Tongue (tissue), 3 donors: ENCODE measurements around the gene CNOT6. TPM values are rescaled to one million over a fixed set of nuclear protein-coding genes. Genes with fewer than 3 reads are reported as not detected.

Experiments
- DNase-seq: peaks from one replicate; pipeline ENCODE4 v3.0.0-alpha.2; 2015
- small RNA-seq: library from RNA; depleted of rRNA; stranded (forward); fragments of <200 nt; gene quantifications from one replicate; pipeline ENCODE3, GENCODE V24; 2014; ENCODE audit warnings: low replicate concordance
- total RNA-seq: library from RNA; depleted of rRNA; stranded (reverse); fragments of >200 nt; gene quantifications from one replicate; pipeline ENCODE4 v1.2.3, GENCODE V29; 2014

The CNOT6 gene
- total RNA-seq, 1 donor from 2014 or later: 24.2 TPM

- DNase-seq: no peak
Measured at GRCh38 chr5:180622910-180623309, 128.7 kb downstream of the CNOT6 start.

GRCh38 chr5:180623411-180623834, 129.2 kb downstream of the CNOT6 start:
- DNase-seq: no peak

- no peak for DNase-seq
Measured at GRCh38 chr5:180623844-180624243, 129.7 kb downstream of the CNOT6 start.

GRCh38 chr5:180624587-180624986, 130.4 kb downstream of the CNOT6 start:
- no peak for DNase-seq

GRCh38 chr5:180625125-180625790, 131.1 kb downstream of the CNOT6 start:
- DNase-seq: no peak

GRCh38 chr5:180625791-180626660, 131.8 kb downstream of the CNOT6 start:
- DNase-seq: no peak

GRCh38 chr5:180626661-180627385, 132.6 kb downstream of the CNOT6 start:
- no peak for DNase-seq

GRCh38 chr5:180627386-180628120, 133.4 kb downstream of the CNOT6 start:
- DNase-seq: peak; percentile 30

Small RNA genes lying within 50 kb of the gene (small RNA-seq; reads per million reads assigned to genes)
- gene RNU6-525P: not detected

Other genes starting within 250 kb of the CNOT6 start
- gene MAPK9, start 202.3 kb upstream of the CNOT6 start, total RNA-seq: 32.5 TPM
- gene GFPT2, start 141.0 kb upstream of the CNOT6 start, total RNA-seq: 13.6 TPM
- 16.5 TPM for gene SCGB3A1, start 97.1 kb downstream of the CNOT6 start, total RNA-seq
- 21.8 TPM for gene FLT4, start 155.2 kb downstream of the CNOT6 start, total RNA-seq
- not detected for gene OR2Y1, start 245.7 kb downstream of the CNOT6 start, total RNA-seq